ENCODE results near the gene THG1L.

The THG1L gene

GRCh38 chr5:157729858-157730257 lies 1.4 kb upstream of the THG1L start:
- DNase-seq = no peak

GRCh38 chr5:157730900-157731271 lies 334 bp upstream of the THG1L start:
- DNase-seq = no peak

GRCh38 chr5:157732130-157732514 lies 902 bp downstream of the THG1L start:
- DNase-seq = no peak

- no peak for DNase-seq
Observed at GRCh38 chr5:157732596-157733262, 1.5 kb downstream of the THG1L start.

- DNase-seq = no peak
Observed at GRCh38 chr5:157734436-157734835, 3.2 kb downstream of the THG1L start.

- DNase-seq = no peak
Observed at GRCh38 chr5:157735991-157736390, 4.8 kb downstream of the THG1L start.

GRCh38 chr5:157739388-157740228 lies 8.4 kb downstream of the THG1L start:
- no peak for DNase-seq

GRCh38 chr5:157740229-157740610 lies 9.0 kb downstream of the THG1L start:
- peak; percentile 1 for DNase-seq

GRCh38 chr5:157741131-157741530 lies 9.9 kb downstream of the THG1L start:
- DNase-seq = no peak

GRCh38 chr5:157743163-157744050 lies 12.2 kb downstream of the THG1L start, which contains the start of gene LSM11:
LSM11 (plus strand) TSS chr5:157743712; CDS start chr5:157743751, 39 bp downstream.
- peak; percentile 63 for DNase-seq

- DNase-seq = no peak
Observed at GRCh38 chr5:157744051-157745011, 13.1 kb downstream of the THG1L start.

GRCh38 chr5:157745041-157745456 lies 13.8 kb downstream of the THG1L start:
- DNase-seq = no peak

GRCh38 chr5:157747173-157747740 lies 16.0 kb downstream of the THG1L start:
- DNase-seq = no peak

GRCh38 chr5:157747766-157748700 lies 16.8 kb downstream of the THG1L start:
- DNase-seq = no peak

- DNase-seq = no peak
Observed at GRCh38 chr5:157748760-157749461, 17.7 kb downstream of the THG1L start.

- no peak for DNase-seq
Observed at GRCh38 chr5:157749462-157749799, 18.2 kb downstream of the THG1L start.

GRCh38 chr5:157750320-157750719 lies 19.1 kb downstream of the THG1L start:
- no peak for DNase-seq

- DNase-seq = no peak
Observed at GRCh38 chr5:157756122-157756521, 24.9 kb downstream of the THG1L start.

- DNase-seq = no peak
Observed at GRCh38 chr5:157758706-157759105, 27.5 kb downstream of the THG1L start.

Data from NCI-H1105 treated with DMSO at 0.1 percent for 48 hours (cell line).